Measurements from ENCODE around the gene SORCS2.

DNA sequence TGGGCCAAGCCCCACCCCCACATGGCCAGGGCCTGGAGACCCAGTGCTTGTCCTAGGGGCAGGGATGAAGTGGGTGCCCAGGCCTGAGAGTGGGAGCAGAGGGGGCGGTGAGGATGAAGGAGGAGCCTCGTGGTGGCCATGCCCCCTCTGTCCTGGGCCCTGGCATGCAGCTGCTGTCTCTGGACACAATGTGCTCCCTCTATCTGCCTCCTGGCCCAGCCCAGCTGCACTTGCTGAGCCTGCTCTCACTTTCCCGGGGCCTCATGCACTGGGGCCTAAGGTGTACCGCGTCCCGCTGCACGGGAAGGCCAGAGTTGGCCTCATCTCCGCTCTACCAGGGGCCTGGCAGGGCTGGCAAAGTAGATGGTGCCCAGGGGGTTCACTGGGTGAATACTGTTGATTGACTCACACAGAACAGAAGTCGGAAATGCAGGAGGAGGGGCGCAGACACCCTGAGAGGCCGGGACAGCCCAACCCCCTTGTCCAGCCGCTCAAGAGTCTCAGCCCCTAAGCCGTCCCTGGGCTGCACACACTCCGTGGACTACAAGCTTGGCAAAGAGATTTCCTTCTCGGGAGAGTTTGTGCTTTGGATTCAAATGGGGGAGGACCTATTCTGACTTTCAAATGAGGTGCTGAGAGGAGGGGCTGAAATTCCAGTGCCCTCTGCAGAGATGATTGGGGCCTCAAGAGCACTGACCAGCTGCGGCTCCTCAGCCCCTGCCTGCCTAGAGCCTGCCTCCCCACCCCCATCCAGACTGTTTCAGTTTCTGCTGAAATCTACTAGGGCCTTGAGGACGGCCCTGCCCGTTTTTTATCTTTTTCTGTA, 130.0 kb downstream of the SORCS2 start:
- no peak for TF ChIP-seq POLR2A (IDR thresholded peaks at IDR 0.05)
- TF ChIP-seq, protein P1, sequence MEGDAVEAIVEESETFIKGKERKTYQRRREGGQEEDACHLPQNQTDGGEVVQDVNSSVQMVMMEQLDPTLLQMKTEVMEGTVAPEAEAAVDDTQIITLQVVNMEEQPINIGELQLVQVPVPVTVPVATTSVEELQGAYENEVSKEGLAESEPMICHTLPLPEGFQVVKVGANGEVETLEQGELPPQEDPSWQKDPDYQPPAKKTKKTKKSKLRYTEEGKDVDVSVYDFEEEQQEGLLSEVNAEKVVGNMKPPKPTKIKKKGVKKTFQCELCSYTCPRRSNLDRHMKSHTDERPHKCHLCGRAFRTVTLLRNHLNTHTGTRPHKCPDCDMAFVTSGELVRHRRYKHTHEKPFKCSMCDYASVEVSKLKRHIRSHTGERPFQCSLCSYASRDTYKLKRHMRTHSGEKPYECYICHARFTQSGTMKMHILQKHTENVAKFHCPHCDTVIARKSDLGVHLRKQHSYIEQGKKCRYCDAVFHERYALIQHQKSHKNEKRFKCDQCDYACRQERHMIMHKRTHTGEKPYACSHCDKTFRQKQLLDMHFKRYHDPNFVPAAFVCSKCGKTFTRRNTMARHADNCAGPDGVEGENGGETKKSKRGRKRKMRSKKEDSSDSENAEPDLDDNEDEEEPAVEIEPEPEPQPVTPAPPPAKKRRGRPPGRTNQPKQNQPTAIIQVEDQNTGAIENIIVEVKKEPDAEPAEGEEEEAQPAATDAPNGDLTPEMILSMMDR (IDR thresholded peaks at IDR 0.05): no peak

Data from uterus (tissue), 2 donors.